Ishikawa (cell line): Measurements from ENCODE around the gene ZNF483.

Experiments
- CEBPB ChIP-seq: IDR thresholded peaks from 2 replicates; pipeline ENCODE4 v1.6.1; 2012
- CREB1 ChIP-seq: IDR thresholded peaks from 2 replicates; pipeline ENCODE4 v1.6.1; 2012; ENCODE audit warnings: low read depth
- EGR1 ChIP-seq: IDR thresholded peaks from 2 replicates; pipeline ENCODE4 v1.6.1; 2012
- EP300 ChIP-seq: IDR thresholded peaks from 2 replicates; pipeline ENCODE4 v1.6.1; 2012; ENCODE audit warnings: borderline replicate concordance
- FOXM1 ChIP-seq: IDR thresholded peaks from 2 replicates; pipeline ENCODE4 v1.6.1; 2012; ENCODE audit warnings: low read depth, borderline replicate concordance
- MAX ChIP-seq: IDR thresholded peaks from 2 replicates; pipeline ENCODE4 v1.6.1; 2012
- NFIC ChIP-seq: IDR thresholded peaks from 2 replicates; pipeline ENCODE4 v1.6.1; 2012
- RAD21 ChIP-seq: IDR thresholded peaks from 2 replicates; pipeline ENCODE4 v1.6.1; 2012; ENCODE audit warnings: low read depth
- REST ChIP-seq: IDR thresholded peaks from 2 replicates; pipeline ENCODE4 v1.6.1; 2012; ENCODE audit warnings: low read depth, mild to moderate bottlenecking
- TAF1 ChIP-seq: IDR thresholded peaks from 2 replicates; pipeline ENCODE4 v1.6.1; 2012; ENCODE audit warnings: low read depth, mild to moderate bottlenecking
- TCF12 ChIP-seq: IDR thresholded peaks from 2 replicates; pipeline ENCODE4 v1.6.1; 2012; ENCODE audit warnings: low read depth
- TEAD4 ChIP-seq: IDR thresholded peaks from 2 replicates; pipeline ENCODE4 v1.6.1; 2012
- USF1 ChIP-seq: IDR thresholded peaks from 2 replicates; pipeline ENCODE4 v1.6.1; 2012
- YY1 ChIP-seq: IDR thresholded peaks from 2 replicates; pipeline ENCODE4 v1.6.1; 2012; ENCODE audit warnings: low read depth
- ZBTB7A ChIP-seq: IDR thresholded peaks from 2 replicates; pipeline ENCODE4 v1.6.1; 2012; ENCODE audit warnings: low read depth

Gene ZNF483

GRCh38 chr9:111598733-111599091 is 73.7 kb downstream of the ZNF483 start:
- TF ChIP-seq TEAD4: no peak
- 0 out of 2 replicates have a peak, but pooled peaks have one; percentile 3 for TF ChIP-seq CEBPB

- TF ChIP-seq CREB1 (no peak), CEBPB (no peak), TCF12 (no peak; the same call in 1 of the 2 replicates), RAD21 (no peak), REST (no peak), TEAD4 (no peak), YY1 (peak; percentile 15; the same call in 1 of the 2 replicates), TAF1 (peak; percentile 81), NFIC (no peak), EGR1 (peak; percentile 99), ZBTB7A (peak; percentile 59; the same call in 1 of the 2 replicates), USF1 (no peak), EP300 (0 out of 2 replicates have a peak, but pooled peaks have one; percentile 14), MAX (peak; percentile 55), FOXM1 (no peak)
Measured at GRCh38 chr9:111599092-111599954, 74.3 kb downstream of the ZNF483 start, which contains the start of gene PTGR1. PTGR1 (minus strand) TSS chr9:111599647; CDS start chr9:111597422, 2,225 bp downstream.

- TF ChIP-seq USF1 (no peak), TEAD4 (no peak), MAX (no peak), NFIC (no peak), EGR1 (no peak), FOXM1 (no peak), ZBTB7A (no peak), TAF1 (no peak), YY1 (no peak), RAD21 (no peak), EP300 (no peak), CREB1 (no peak)
Measured at GRCh38 chr9:111599955-111600343, 75.0 kb downstream of the ZNF483 start.

GRCh38 chr9:111601237-111602018 is 76.4 kb downstream of the ZNF483 start:
- TF ChIP-seq TCF12 (no peak), EGR1 (no peak), FOXM1 (no peak), MAX (no peak), REST (no peak), TAF1 (no peak), TEAD4 (no peak), CREB1 (no peak), EP300 (no peak)

- TF ChIP-seq TAF1: no peak
- TF ChIP-seq USF1: no peak
- TF ChIP-seq NFIC: no peak
- TF ChIP-seq ZBTB7A: no peak
- no peak for TF ChIP-seq EGR1
- no peak for TF ChIP-seq REST
- TF ChIP-seq RAD21: no peak
- no peak for TF ChIP-seq TCF12
- no peak for TF ChIP-seq YY1
- TF ChIP-seq CEBPB: no peak
- TF ChIP-seq TEAD4: no peak
- TF ChIP-seq EP300: no peak
- no peak for TF ChIP-seq FOXM1
- TF ChIP-seq MAX: no peak
- TF ChIP-seq CREB1: no peak
Measured at GRCh38 chr9:111603041-111603440, 78.1 kb downstream of the ZNF483 start.
